ENCODE data around the gene PDE8B.

DNA sequence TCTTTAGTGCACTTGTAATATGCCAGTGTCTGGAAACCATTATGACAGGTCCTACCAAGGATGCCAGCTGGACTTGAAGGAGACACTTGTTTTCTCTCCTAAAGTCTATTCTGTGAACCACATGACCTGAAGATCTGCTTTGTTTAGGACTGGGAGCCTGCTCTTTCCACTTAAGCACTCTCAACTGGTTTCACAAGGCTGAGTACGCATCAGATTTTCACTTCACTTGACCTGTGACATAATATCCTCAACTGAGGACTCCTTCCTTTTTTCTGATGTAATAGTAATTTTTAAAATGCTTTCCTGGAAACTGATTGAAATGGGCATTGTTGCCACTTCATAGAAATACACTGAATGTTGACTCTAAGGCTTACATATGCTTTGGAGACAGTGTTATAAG, 52.2 kb downstream of the PDE8B start:
- TF ChIP-seq, protein P1, sequence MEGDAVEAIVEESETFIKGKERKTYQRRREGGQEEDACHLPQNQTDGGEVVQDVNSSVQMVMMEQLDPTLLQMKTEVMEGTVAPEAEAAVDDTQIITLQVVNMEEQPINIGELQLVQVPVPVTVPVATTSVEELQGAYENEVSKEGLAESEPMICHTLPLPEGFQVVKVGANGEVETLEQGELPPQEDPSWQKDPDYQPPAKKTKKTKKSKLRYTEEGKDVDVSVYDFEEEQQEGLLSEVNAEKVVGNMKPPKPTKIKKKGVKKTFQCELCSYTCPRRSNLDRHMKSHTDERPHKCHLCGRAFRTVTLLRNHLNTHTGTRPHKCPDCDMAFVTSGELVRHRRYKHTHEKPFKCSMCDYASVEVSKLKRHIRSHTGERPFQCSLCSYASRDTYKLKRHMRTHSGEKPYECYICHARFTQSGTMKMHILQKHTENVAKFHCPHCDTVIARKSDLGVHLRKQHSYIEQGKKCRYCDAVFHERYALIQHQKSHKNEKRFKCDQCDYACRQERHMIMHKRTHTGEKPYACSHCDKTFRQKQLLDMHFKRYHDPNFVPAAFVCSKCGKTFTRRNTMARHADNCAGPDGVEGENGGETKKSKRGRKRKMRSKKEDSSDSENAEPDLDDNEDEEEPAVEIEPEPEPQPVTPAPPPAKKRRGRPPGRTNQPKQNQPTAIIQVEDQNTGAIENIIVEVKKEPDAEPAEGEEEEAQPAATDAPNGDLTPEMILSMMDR (IDR thresholded peaks at IDR 0.05 in 4 of 5, conservative IDR thresholded peaks at IDR 0.05 in 1 of 5) = no peak
- TF ChIP-seq POLR2A (IDR thresholded peaks at IDR 0.05) = no peak

All from gastrocnemius medialis (tissue), 4 donors.